Measurements from ENCODE around the gene PARP6. TPM values are rescaled to one million over a fixed set of nuclear protein-coding genes. Genes with fewer than 3 reads are reported as not detected.

PARP6 gene
- total RNA-seq, 3 donors from 2014 or later = 32.9 to 89.3 (median 61.4) TPM

GRCh38 chr15:72237853-72238224 is 34.5 kb downstream of the PARP6 start:
- H3K4me1 ChIP-seq (ENCODE audit: low read depth) = no peaks in the 10 kb centered on the region
- ATAC-seq (no peak), DNase-seq (no peak)
- H3K9me3 ChIP-seq = no peaks in the 10 kb centered on the region
- no peaks in the 10 kb centered on the region for H3K36me3 ChIP-seq (ENCODE audit: low read depth)
- no peak for TF ChIP-seq CTCF (IDR thresholded peaks at IDR 0.05)
- intact Hi-C loops (cut with DNase I, micrococcal nuclease) = no loop called here
- H3K4me3 ChIP-seq = no peak overlapping the region

GRCh38 chr15:72237029-72237852 is 35.1 kb downstream of the PARP6 start:
- intact Hi-C loops (cut with DNase I, micrococcal nuclease) = no loop called here
- DNase-seq (peak in 1 of 3 donors; percentile 28), ATAC-seq (peak; percentile 93)
- Histone ChIP-seq H3K4me1 (ENCODE audit: low read depth) (peaks cover 5% of the 10 kb centered on the region), H3K36me3 (ENCODE audit: low read depth) (no peaks in the 10 kb centered on the region), H3K9me3 (no peaks in the 10 kb centered on the region), H3K4me3 (no peak overlapping the region)
- TF ChIP-seq CTCF (IDR thresholded peaks at IDR 0.05) = no peak

DNA sequence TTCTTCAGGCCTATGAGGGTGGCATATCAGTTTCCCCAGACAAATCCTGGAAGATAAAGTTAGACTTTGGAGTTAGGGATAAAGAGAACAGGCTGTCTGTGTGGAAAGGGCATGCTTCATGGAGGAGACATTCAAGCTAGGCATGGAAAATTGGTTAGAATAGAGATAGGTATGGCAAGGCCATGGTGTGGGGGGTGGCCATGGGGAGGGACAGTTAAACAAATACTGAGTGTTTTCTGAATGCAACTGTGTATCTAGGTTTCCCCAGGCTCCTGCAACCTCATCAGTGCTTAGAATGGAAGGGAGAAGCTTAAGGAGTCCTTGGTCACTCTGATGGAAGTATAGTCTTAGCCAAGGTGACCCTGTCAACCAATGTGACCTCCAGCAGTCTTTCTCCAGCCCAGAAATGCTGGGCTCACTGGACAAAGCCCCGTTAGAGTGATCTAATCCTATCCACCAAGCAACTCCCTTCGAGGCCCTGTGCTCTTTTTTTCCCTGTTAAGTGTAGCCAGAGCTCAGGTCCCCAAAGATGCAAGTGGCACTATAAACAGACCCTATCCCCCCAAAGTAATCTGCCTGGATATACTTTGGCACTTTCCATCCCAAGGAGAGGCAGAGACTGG is 35.9 kb downstream of the PARP6 start:
- Histone ChIP-seq H3K36me3 (ENCODE audit: low read depth) (no peaks in the 10 kb centered on the region), H3K9me3 (no peaks in the 10 kb centered on the region), H3K4me1 (ENCODE audit: low read depth) (peaks cover 11% of the 10 kb centered on the region), H3K4me3 (no peak overlapping the region)
- ATAC-seq = no peak
- no peak for DNase-seq
- intact Hi-C loops (cut with DNase I, micrococcal nuclease) = no loop called here
- TF ChIP-seq CTCF (IDR thresholded peaks at IDR 0.05) = no peak

- Histone ChIP-seq H3K4me1 (ENCODE audit: low read depth) (peaks cover 11% of the 10 kb centered on the region), H3K36me3 (ENCODE audit: low read depth) (no peaks in the 10 kb centered on the region), H3K4me3 (no peak overlapping the region), H3K9me3 (no peaks in the 10 kb centered on the region)
- intact Hi-C loops (cut with DNase I, micrococcal nuclease) = no loop called here
- no peak for ATAC-seq
- no peak for DNase-seq
- TF ChIP-seq CTCF (IDR thresholded peaks at IDR 0.05) = no peak
Measured at GRCh38 chr15:72235298-72235697, 37.1 kb downstream of the PARP6 start.

DNA sequence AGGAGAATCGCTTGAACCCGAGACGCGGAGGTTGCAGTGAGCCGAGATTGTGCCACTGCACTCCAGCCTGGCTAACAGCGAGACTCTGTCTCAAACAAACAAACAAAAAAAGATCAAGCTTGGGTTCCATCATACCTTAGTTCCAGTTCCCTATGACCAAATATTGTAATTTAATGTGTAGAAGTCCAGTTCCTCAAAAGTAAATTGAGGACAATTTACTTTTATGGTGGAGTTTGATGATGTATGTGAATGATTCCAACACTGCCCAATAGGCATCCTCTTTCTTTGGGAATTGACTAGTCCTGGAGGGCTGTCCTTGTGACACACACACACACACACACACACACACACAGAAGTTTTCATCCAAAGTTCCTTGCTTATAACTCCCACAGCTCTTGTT is 38.6 kb downstream of the PARP6 start:
- DNase-seq (no peak), ATAC-seq (no peak)
- Histone ChIP-seq H3K4me3 (no peak overlapping the region), H3K9me3 (no peaks in the 10 kb centered on the region), H3K36me3 (ENCODE audit: low read depth) (no peaks in the 10 kb centered on the region), H3K4me1 (ENCODE audit: low read depth) (peaks cover 18% of the 10 kb centered on the region)
- no peak for TF ChIP-seq CTCF (IDR thresholded peaks at IDR 0.05)
- intact Hi-C loops (cut with DNase I, micrococcal nuclease) = no loop called here
